ENCODE measurements around the gene OGFOD3. TPM values are rescaled to one million over a fixed set of nuclear protein-coding genes. Genes with fewer than 3 reads are reported as not detected.

Gene OGFOD3
- total and polyA plus RNA-seq, 2 experiments from 2014 or later, result 38.1 to 44.7 TPM

DNA sequence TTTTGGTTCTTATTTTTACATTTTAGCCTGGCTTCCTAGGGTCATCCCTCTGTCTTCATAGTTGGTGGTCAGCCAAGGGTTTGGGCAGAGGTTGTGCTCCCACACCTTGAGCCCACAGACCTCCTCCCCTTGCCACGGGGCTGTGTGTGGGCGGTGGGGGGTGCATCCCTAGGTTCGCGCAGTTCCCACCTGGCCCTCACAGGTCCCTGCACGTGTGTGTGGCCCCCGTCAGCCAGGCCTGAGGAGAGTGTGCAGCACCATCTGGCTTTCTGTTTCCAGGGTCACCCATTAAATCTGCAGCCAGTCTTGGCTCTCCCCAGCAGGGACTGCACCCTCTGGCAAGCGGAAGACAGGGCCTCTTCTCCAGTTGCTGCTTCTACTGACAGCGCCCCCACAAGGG lies 13.6 kb upstream of the OGFOD3 start:
- H2AFZ ChIP-seq, result no peak overlapping the region
- no peaks in the 10 kb centered on the region for H3K4me1 ChIP-seq (ENCODE audit: insufficient read depth)
- no peaks in the 10 kb centered on the region for H3K79me2 ChIP-seq (ENCODE audit: insufficient read depth)
- no peaks in the 10 kb centered on the region for H4K20me1 ChIP-seq (ENCODE audit: insufficient read depth)
- no peak overlapping the region for H3K4me3 ChIP-seq
- no peaks in the 10 kb centered on the region for H3K27me3 ChIP-seq (replicated peaks; ENCODE audit: insufficient read depth)
- no peak for DNase-seq
- 82 to 96% methylated on average over 6 to 8 of the region's 8 CpGs for WGBS, 2 experiments (ENCODE audit: low coverage in 1 of 2, low lambda C conversion rate in 2 of 2, missing lambda C conversion rate in 2 of 2)
- H3K9me3 ChIP-seq (ENCODE audit: low read depth), result no peaks in the 10 kb centered on the region
- no peak for TF ChIP-seq EZH2phosphoT487 (IDR thresholded peaks at IDR 0.05; ENCODE audit: insufficient read depth, low read depth)
- no peak for TF ChIP-seq EZH2 (IDR thresholded peaks at IDR 0.05; ENCODE audit: insufficient read depth, poor library complexity, severe bottlenecking)
- in situ Hi-C loops (cut with MboI), result no loop called here
- H3K27ac ChIP-seq, result no peak overlapping the region
- no peak overlapping the region for H3K9ac ChIP-seq
- no peaks in the 10 kb centered on the region for H3K36me3 ChIP-seq (ENCODE audit: low read depth)
- H3K4me2 ChIP-seq (ENCODE audit: unreplicated experiment), result no peak overlapping the region
- H3K9me2 ChIP-seq (ENCODE audit: insufficient read depth), result no peaks in the 10 kb centered on the region
- no peaks in the 10 kb centered on the region for H3F3A ChIP-seq (ENCODE audit: insufficient read depth)

DNA sequence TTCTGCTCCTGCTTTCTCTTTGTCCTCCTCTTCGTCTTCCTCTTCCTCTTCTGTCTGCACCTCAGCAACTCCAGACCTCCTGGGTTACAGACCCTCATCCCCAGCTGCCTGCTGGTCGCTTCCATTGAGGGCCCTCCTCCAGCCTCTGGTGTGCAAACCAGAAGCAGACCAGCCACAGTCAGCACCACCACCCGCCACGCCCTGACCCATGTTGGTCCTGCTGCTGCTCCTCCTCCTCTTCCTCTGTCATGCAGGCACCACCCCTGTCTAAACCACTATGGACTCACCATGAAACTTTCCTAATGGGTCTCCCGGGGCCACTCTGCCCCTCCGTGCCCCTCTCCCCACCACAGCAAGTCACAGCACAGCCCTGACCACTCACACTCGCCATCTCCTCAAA lies 11.4 kb upstream of the OGFOD3 start:
- no peaks in the 10 kb centered on the region for H3F3A ChIP-seq (ENCODE audit: insufficient read depth)
- no peak overlapping the region for H3K9ac ChIP-seq
- no peaks in the 10 kb centered on the region for H3K4me1 ChIP-seq (ENCODE audit: insufficient read depth)
- no peaks in the 10 kb centered on the region for H3K9me3 ChIP-seq (ENCODE audit: low read depth)
- no peak for DNase-seq
- no peak overlapping the region for H3K4me3 ChIP-seq
- no peak for TF ChIP-seq EZH2phosphoT487 (IDR thresholded peaks at IDR 0.05; ENCODE audit: insufficient read depth, low read depth)
- TF ChIP-seq EZH2 (IDR thresholded peaks at IDR 0.05; ENCODE audit: insufficient read depth, poor library complexity, severe bottlenecking), result no peak
- no peaks in the 10 kb centered on the region for H3K27me3 ChIP-seq (replicated peaks; ENCODE audit: insufficient read depth)
- WGBS, 2 experiments (ENCODE audit: low coverage in 1 of 2, low lambda C conversion rate in 2 of 2, missing lambda C conversion rate in 2 of 2), result 73 to 85% methylated on average over 7 of the region's 7 CpGs
- H3K9me2 ChIP-seq (ENCODE audit: insufficient read depth), result no peaks in the 10 kb centered on the region
- in situ Hi-C loops (cut with MboI), result no loop called here
- H3K4me2 ChIP-seq (ENCODE audit: unreplicated experiment), result no peak overlapping the region
- H3K79me2 ChIP-seq (ENCODE audit: insufficient read depth), result no peaks in the 10 kb centered on the region
- no peak overlapping the region for H2AFZ ChIP-seq
- no peaks in the 10 kb centered on the region for H3K36me3 ChIP-seq (ENCODE audit: low read depth)
- no peak overlapping the region for H3K27ac ChIP-seq
- H4K20me1 ChIP-seq (ENCODE audit: insufficient read depth), result no peaks in the 10 kb centered on the region

DNA sequence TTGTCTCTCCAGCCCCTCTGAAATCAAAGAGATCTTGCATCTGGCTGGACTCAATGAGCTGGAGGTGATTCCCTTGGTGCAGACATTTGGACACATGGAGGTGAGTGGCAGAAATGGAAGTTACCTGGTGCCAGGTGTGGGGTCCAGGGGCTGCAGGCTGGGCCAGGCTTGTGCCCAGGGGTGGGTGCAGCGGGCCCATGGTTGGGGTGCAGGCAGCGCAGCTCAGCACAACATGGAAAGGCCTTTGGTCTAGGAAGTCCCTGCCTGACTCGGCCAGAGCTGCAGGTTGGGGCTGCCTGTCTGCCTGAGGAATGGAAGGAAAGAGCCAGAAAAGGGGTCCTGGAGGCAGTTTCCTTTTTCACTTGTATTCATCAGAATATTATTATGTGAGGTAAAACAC lies 10.2 kb upstream of the OGFOD3 start:
- H3K79me2 ChIP-seq (ENCODE audit: insufficient read depth), result no peaks in the 10 kb centered on the region
- H4K20me1 ChIP-seq (ENCODE audit: insufficient read depth), result no peaks in the 10 kb centered on the region
- no peak overlapping the region for H2AFZ ChIP-seq
- no peak overlapping the region for H3K27ac ChIP-seq
- no peaks in the 10 kb centered on the region for H3K9me3 ChIP-seq (ENCODE audit: low read depth)
- no peak overlapping the region for H3K4me3 ChIP-seq
- no peaks in the 10 kb centered on the region for H3K9me2 ChIP-seq (ENCODE audit: insufficient read depth)
- no peak overlapping the region for H3K4me2 ChIP-seq (ENCODE audit: unreplicated experiment)
- no peak for DNase-seq
- in situ Hi-C loops (cut with MboI), result no loop called here
- WGBS, 2 experiments (ENCODE audit: low coverage in 1 of 2, low lambda C conversion rate in 2 of 2, missing lambda C conversion rate in 2 of 2), result 77 to 98% methylated on average over 3 of the region's 3 CpGs
- H3K4me1 ChIP-seq (ENCODE audit: insufficient read depth), result no peaks in the 10 kb centered on the region
- no peaks in the 10 kb centered on the region for H3K27me3 ChIP-seq (replicated peaks; ENCODE audit: insufficient read depth)
- TF ChIP-seq EZH2phosphoT487 (IDR thresholded peaks at IDR 0.05; ENCODE audit: insufficient read depth, low read depth), result no peak
- no peak for TF ChIP-seq EZH2 (IDR thresholded peaks at IDR 0.05; ENCODE audit: insufficient read depth, poor library complexity, severe bottlenecking)
- no peaks in the 10 kb centered on the region for H3K36me3 ChIP-seq (ENCODE audit: low read depth)
- no peak overlapping the region for H3K9ac ChIP-seq
- no peaks in the 10 kb centered on the region for H3F3A ChIP-seq (ENCODE audit: insufficient read depth)

DNA sequence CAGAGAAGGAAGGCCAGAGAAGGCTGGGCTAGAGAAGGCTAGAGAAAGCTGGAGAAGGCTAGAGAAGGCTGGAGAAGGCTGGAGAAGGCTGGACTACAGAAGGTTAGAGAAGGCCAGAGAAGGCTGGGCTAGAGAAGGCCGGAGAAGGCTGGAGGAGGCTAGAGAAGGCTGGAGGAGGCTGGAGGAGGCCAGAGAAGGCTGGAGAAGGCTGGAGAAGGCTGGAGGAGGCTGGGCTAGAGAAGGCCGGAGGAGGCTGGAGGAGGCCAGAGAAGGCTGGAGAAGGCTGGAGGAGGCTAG lies 6.4 kb upstream of the OGFOD3 start:
- Histone ChIP-seq H3K9me2 (ENCODE audit: insufficient read depth) (no peaks in the 10 kb centered on the region), H3K4me3 (no peak overlapping the region), H3K27me3 (replicated peaks; ENCODE audit: insufficient read depth) (no peaks in the 10 kb centered on the region), H3K4me2 (ENCODE audit: unreplicated experiment) (no peak overlapping the region), H3F3A (ENCODE audit: insufficient read depth) (no peaks in the 10 kb centered on the region), H3K27ac (no peak overlapping the region), H3K9me3 (ENCODE audit: low read depth) (no peaks in the 10 kb centered on the region), H3K9ac (no peak overlapping the region), H4K20me1 (ENCODE audit: insufficient read depth) (no peaks in the 10 kb centered on the region), H3K79me2 (ENCODE audit: insufficient read depth) (no peaks in the 10 kb centered on the region), H3K4me1 (ENCODE audit: insufficient read depth) (0 out of 2 replicates have a peak, but pooled peaks cover under 1% of the 10 kb centered on the region), H3K36me3 (ENCODE audit: low read depth) (no peaks in the 10 kb centered on the region), H2AFZ (no peak overlapping the region)
- in situ Hi-C loops (cut with MboI), result no loop called here
- WGBS, 2 experiments (ENCODE audit: low coverage in 1 of 2, low lambda C conversion rate in 2 of 2, missing lambda C conversion rate in 2 of 2), result 66 to 85% methylated on average over 2 of the region's 2 CpGs
- no peak for TF ChIP-seq EZH2phosphoT487 (IDR thresholded peaks at IDR 0.05; ENCODE audit: insufficient read depth, low read depth)
- TF ChIP-seq EZH2 (IDR thresholded peaks at IDR 0.05; ENCODE audit: insufficient read depth, poor library complexity, severe bottlenecking), result no peak
- no peak for DNase-seq

All from GM23248 (cell line).